Upper lobe of right lung (tissue), 1 donor: ENCODE data around the gene PITHD1. TPM values are rescaled to one million over a fixed set of nuclear protein-coding genes. Genes with fewer than 3 reads are reported as not detected.
"Not testable (repeated sequence)": the region's sequence is repeated elsewhere in the genome, so short reads cannot be mapped to it uniquely, and the experiment has no call there.

Experiments
- ATAC-seq: fragments of 200-7000 bp; cut with Tn5 transposase; one replicate; pipeline ENCODE4 v1.9.1; 2020; ENCODE audit warnings: mild to moderate bottlenecking, moderate library complexity
- DNase-seq: peaks from one replicate; pipeline ENCODE4 v3.0.0-alpha.2; 2020
- H3K27ac ChIP-seq: fragments of 200-600 bp; one replicate; pipeline ENCODE4 v1.8.0; 2022
- H3K27me3 ChIP-seq: fragments of 200-600 bp; one replicate; pipeline ENCODE4 v1.8.0; 2022; ENCODE audit warnings: mild to moderate bottlenecking
- H3K36me3 ChIP-seq: fragments of 200-600 bp; one replicate; pipeline ENCODE4 v1.8.0; 2022
- H3K4me1 ChIP-seq: fragments of 200-600 bp; one replicate; pipeline ENCODE4 v1.8.0; 2022
- H3K4me3 ChIP-seq: fragments of 200-600 bp; one replicate; pipeline ENCODE4 v1.8.0; 2022; ENCODE audit warnings: mild to moderate bottlenecking
- H3K9me3 ChIP-seq: fragments of 200-600 bp; one replicate; pipeline ENCODE4 v1.8.0; 2022
- CTCF ChIP-seq: fragments of 200-600 bp; IDR thresholded peaks from one replicate; pipeline ENCODE4 v1.8.0; 2022; ENCODE audit warnings: antibody characterized with exemption
- intact Hi-C: fragments of 100-400 bp; cut with DNase I; formaldehyde crosslinking; loops from one replicate; pipeline ENCODE4 v1.11.0; 2022
- total RNA-seq: library from RNA; stranded (reverse); fragmentation: NEBNext Ultra II Directional; extraction: Animal tissue kit (Norgen Biotek cat#: 25700); gene quantifications from one replicate; pipeline ENCODE4 v1.2.1, GENCODE V29; 2021
- donor health status: DM: no; HTN: yes; CAD: no; lungs with severe emphysema.

The PITHD1 gene
- total RNA-seq, 1 donor from 2014 or later = 46.5 TPM

DNA sequence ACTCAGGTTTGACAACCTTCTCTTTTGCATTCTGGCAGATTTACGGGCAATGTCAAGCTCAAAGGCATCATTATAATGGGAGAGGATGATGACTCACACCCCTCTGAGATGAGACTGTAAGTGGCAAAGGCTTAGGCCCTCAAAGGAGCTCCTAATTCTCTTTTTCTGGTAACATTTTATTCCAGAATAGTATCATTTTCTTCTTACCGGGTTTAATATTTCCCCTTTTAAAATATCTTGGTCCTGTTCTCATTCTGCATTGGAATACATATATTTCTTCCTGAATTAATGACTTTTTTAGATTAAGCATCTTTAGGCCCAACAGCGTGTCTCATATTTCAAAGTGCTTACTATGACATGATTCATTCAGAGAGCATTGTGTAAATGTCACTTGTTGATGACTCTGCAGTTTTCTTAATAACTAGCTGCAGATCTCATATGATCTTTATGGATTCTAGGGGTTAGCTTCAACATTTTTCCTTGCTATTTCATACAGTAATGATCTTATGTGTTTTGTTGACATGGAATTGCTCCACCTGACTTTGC lies 1.7 kb downstream of the PITHD1 start:
- H3K4me3 ChIP-seq = no peak overlapping the region
- DNase-seq (no peak), ATAC-seq (no peak)
- TF ChIP-seq CTCF = no peak
- peaks cover 47% of the 10 kb centered on the region for H3K36me3 ChIP-seq
- peaks cover 28% of the 10 kb centered on the region for H3K4me1 ChIP-seq
- H3K27me3 ChIP-seq = no peaks in the 10 kb centered on the region
- no peak overlapping the region for H3K27ac ChIP-seq
- no peaks in the 10 kb centered on the region for H3K9me3 ChIP-seq
- intact Hi-C loops = no loop called here

GRCh38 chr1:23783141-23783540 lies 4.9 kb downstream of the PITHD1 start:
- intact Hi-C loops, ATAC-seq, H3K4me3 ChIP-seq, H3K27me3 ChIP-seq, H3K27ac ChIP-seq, DNase-seq, H3K9me3 ChIP-seq: not testable (repeated sequence)
- Histone ChIP-seq H3K36me3 (peaks cover 80% of the 10 kb centered on the region), H3K4me1 (peaks cover 17% of the 10 kb centered on the region)

DNA sequence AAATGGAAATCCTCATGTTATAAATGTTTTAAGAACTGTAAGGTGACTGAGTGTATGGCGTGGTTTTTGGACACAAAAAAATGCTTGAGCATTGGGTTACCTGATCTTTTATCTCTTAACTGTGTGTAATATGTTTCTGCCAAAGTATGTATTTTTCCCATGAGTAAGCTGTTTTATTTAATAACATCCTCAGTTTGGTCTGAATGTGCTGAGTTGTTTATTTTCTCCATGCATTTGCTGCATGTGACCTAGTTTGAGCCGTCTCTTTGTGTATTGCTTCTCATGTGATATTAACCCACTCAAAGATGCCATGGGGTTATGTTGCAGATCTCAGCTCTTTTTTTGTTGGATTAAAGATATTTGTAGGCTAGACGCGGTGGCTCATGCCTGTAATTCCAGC lies 6.6 kb downstream of the PITHD1 start:
- no peak overlapping the region for H3K4me3 ChIP-seq
- DNase-seq (no peak), ATAC-seq (no peak)
- no peak overlapping the region for H3K27ac ChIP-seq
- TF ChIP-seq CTCF = no peak
- H3K36me3 ChIP-seq = peaks cover 84% of the 10 kb centered on the region
- no peaks in the 10 kb centered on the region for H3K9me3 ChIP-seq
- peaks cover 5% of the 10 kb centered on the region for H3K4me1 ChIP-seq
- H3K27me3 ChIP-seq = no peaks in the 10 kb centered on the region
- intact Hi-C loops = no loop called here

GRCh38 chr1:23787701-23788100 lies 9.5 kb downstream of the PITHD1 start:
- Histone ChIP-seq H3K27me3 (no peaks in the 10 kb centered on the region), H3K36me3 (peaks cover 58% of the 10 kb centered on the region), H3K4me1 (peaks cover 15% of the 10 kb centered on the region), H3K27ac (no peak overlapping the region), H3K9me3 (no peaks in the 10 kb centered on the region), H3K4me3 (no peak overlapping the region)
- no peak for DNase-seq
- TF ChIP-seq CTCF = no peak
- no peak for ATAC-seq
- intact Hi-C loops = no loop called here

- Histone ChIP-seq H3K9me3 (no peaks in the 10 kb centered on the region), H3K27me3 (no peaks in the 10 kb centered on the region), H3K27ac (no peak overlapping the region), H3K4me3 (no peak overlapping the region), H3K4me1 (peaks cover 24% of the 10 kb centered on the region), H3K36me3 (peaks cover 60% of the 10 kb centered on the region)
- ATAC-seq (no peak), DNase-seq (no peak)
- no peak for TF ChIP-seq CTCF
- intact Hi-C loops = no loop called here
Measured at GRCh38 chr1:23788695-23789094, 10.5 kb downstream of the PITHD1 start.

DNA sequence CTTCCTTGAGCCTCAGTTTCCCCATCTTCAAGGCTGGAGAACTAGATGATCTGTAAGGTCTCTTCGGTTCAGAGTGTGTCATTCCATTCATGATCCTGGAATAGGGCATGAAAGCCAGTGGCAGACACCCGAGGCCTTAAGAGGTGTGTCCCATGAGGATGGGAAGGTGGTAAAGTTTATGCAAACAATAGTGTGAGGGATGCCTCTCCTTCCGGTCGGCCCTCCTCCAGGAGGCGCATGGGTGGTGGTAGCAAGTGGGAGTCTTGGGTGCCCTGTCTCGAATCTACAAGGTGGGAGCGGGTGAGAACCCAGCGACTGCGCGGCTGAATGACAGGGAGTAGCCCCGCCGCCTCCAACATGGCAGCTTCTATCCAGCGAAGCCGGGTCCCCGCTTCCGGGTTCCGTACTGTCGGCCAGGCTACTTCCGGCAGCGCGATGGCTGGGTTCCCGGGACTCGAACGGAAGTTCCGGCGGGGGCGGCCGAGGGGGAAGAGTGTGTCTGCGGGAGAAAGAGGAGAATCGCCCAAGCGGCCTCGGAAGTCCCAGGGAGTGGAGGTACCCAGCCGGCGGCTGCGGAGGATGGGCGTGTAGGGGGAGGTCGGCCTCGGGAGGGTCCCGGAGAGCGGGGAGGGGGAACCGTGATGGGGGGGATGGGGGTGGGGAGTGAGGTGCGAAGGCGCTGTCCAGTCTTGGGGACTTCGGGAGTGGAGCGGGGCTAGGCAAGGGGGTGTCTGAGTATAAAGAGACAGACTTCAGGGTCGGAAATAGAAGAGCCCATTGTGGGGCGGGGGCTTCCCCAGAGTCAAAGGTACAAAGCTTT lies 12.7 kb downstream of the PITHD1 start, which contains the start of gene LYPLA2:
Gene LYPLA2 (plus strand): TSS at position 450 of the 820 bp plus-strand sequence. CDS start 1,538 bp downstream, outside the sequence.
- DNase-seq = peak; percentile 97
- ATAC-seq = peak; percentile 92
- Histone ChIP-seq H3K27me3 (no peaks in the 10 kb centered on the region), H3K36me3 (peaks cover 56% of the 10 kb centered on the region), H3K4me1 (peaks cover 25% of the 10 kb centered on the region), H3K27ac (peak within 1 kb of the TSS; percentile 82), H3K4me3 (peak within 1 kb of the TSS; percentile 91), H3K9me3 (no peaks in the 10 kb centered on the region)
- intact Hi-C loops = no loop called here
- TF ChIP-seq CTCF = no peak
